Osteoblast (primary cell): ENCODE measurements around the gene TMCO1. TPM values are rescaled to one million over a fixed set of nuclear protein-coding genes. Genes with fewer than 3 reads are reported as not detected.

Experiments
- DNase-seq: peaks from one replicate; pipeline ENCODE4 v3.0.0; 2011; ENCODE audit warnings: low spot score, mixed read lengths; ENCODE audit not compliant: insufficient read length; ENCODE audit errors: missing footprints
- H2AFZ ChIP-seq: 2 replicates; pipeline ENCODE4 v1.6.0; 2011; ENCODE audit warnings: mild to moderate bottlenecking, low read length
- H3K27ac ChIP-seq: 2 replicates; pipeline ENCODE4 v1.5.1; 2011; ENCODE audit warnings: mild to moderate bottlenecking, low read depth, low read length, moderate library complexity
- H3K27me3 ChIP-seq: 2 replicates; pipeline ENCODE4 v1.6.0; 2012; ENCODE audit warnings: mild to moderate bottlenecking, control low read depth, inconsistent platforms, low read length, moderate library complexity; ENCODE audit not compliant: insufficient read depth
- H3K36me3 ChIP-seq: 2 replicates; pipeline ENCODE4 v1.5.1; 2011; ENCODE audit warnings: mild to moderate bottlenecking, low read length, control low read depth, moderate library complexity; ENCODE audit not compliant: insufficient read depth
- H3K4me1 ChIP-seq: 2 replicates; pipeline ENCODE4 v1.5.1; 2011; ENCODE audit warnings: mild to moderate bottlenecking, low read length, control low read depth, moderate library complexity; ENCODE audit not compliant: insufficient read depth
- H3K4me2 ChIP-seq: 2 replicates; pipeline ENCODE4 v1.6.0; 2011; ENCODE audit warnings: mild to moderate bottlenecking, low read length; ENCODE audit not compliant: insufficient read depth
- H3K4me3 ChIP-seq: fragments of 200-600 bp; sonication (generic); 3 replicates; pipeline ENCODE4 v1.5.1; 2012; ENCODE audit warnings: mild to moderate bottlenecking, low read length, inconsistent platforms; ENCODE audit not compliant: insufficient read depth
- H3K79me2 ChIP-seq: 2 replicates; pipeline ENCODE4 v1.6.0; 2012; ENCODE audit warnings: mild to moderate bottlenecking, low read length, control low read depth, inconsistent platforms; ENCODE audit not compliant: insufficient read depth
- H3K9me3 ChIP-seq: 2 replicates; pipeline ENCODE4 v1.5.1; 2011; ENCODE audit warnings: low read depth, low read length, control low read depth
- H4K20me1 ChIP-seq: 2 replicates; pipeline ENCODE4 v1.6.0; 2012; ENCODE audit warnings: mild to moderate bottlenecking, low read length, control low read depth; ENCODE audit not compliant: insufficient read depth
- total RNA-seq: library from RNA; depleted of rRNA; stranded (reverse); fragments of >200 nt; gene quantifications from 2 replicates; pipeline ENCODE4 v1.2.3, GENCODE V29; 2012
- TF ChIP-seq, protein P1 (sequence below): IDR thresholded peaks from 2 replicates; pipeline ENCODE4 v1.5.1; 2011; ENCODE audit warnings: mild to moderate bottlenecking, low read depth, low read length, moderate library complexity; ENCODE audit errors: extremely low read depth

TMCO1 gene
- total RNA-seq, 1 donor = 87.6 TPM

DNA sequence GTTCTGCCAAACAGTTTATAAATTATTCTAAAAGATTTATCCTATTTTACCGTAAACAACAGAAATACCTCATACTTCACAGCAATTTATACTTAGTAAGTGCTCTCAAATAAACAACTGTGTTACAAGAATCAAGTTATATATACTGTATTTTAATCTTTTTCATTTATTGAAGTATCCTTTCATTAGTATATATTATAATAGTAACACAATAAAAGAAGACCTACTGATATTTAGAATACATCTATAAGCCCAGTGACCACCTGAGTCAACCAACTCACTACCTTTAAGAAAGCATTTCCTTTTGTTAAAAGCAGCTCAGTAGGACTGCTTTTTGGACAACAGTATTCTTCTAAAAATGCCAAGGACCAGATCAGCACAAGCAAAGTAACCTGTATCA lies 5.9 kb downstream of the TMCO1 start:
- no peak overlapping the region for H3K4me2 ChIP-seq
- H3K27me3 ChIP-seq = no peaks in the 10 kb centered on the region
- DNase-seq = no peak
- H4K20me1 ChIP-seq = no peaks in the 10 kb centered on the region
- peaks cover 2% of the 10 kb centered on the region for H3K4me1 ChIP-seq
- H2AFZ ChIP-seq = no peak overlapping the region
- H3K27ac ChIP-seq = no peak overlapping the region
- H3K36me3 ChIP-seq = peaks cover 52% of the 10 kb centered on the region
- TF ChIP-seq, protein P1, sequence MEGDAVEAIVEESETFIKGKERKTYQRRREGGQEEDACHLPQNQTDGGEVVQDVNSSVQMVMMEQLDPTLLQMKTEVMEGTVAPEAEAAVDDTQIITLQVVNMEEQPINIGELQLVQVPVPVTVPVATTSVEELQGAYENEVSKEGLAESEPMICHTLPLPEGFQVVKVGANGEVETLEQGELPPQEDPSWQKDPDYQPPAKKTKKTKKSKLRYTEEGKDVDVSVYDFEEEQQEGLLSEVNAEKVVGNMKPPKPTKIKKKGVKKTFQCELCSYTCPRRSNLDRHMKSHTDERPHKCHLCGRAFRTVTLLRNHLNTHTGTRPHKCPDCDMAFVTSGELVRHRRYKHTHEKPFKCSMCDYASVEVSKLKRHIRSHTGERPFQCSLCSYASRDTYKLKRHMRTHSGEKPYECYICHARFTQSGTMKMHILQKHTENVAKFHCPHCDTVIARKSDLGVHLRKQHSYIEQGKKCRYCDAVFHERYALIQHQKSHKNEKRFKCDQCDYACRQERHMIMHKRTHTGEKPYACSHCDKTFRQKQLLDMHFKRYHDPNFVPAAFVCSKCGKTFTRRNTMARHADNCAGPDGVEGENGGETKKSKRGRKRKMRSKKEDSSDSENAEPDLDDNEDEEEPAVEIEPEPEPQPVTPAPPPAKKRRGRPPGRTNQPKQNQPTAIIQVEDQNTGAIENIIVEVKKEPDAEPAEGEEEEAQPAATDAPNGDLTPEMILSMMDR = no peak
- no peak overlapping the region for H3K4me3 ChIP-seq
- H3K79me2 ChIP-seq = peaks cover 67% of the 10 kb centered on the region
- H3K9me3 ChIP-seq = no peaks in the 10 kb centered on the region

- Histone ChIP-seq H3K4me3 (no peak overlapping the region), H2AFZ (no peak overlapping the region), H4K20me1 (peaks cover 3% of the 10 kb centered on the region), H3K4me1 (no peaks in the 10 kb centered on the region), H3K27ac (no peak overlapping the region), H3K9me3 (no peaks in the 10 kb centered on the region), H3K4me2 (no peak overlapping the region), H3K27me3 (no peaks in the 10 kb centered on the region), H3K36me3 (peaks cover 29% of the 10 kb centered on the region), H3K79me2 (peaks cover 58% of the 10 kb centered on the region)
- TF ChIP-seq, protein P1 = no peak
- DNase-seq = no peak
These were observed 9.6 kb downstream of the TMCO1 start for GRCh38 chr1:165759095-165759494.

GRCh38 chr1:165755393-165756010 lies 13.2 kb downstream of the TMCO1 start:
- TF ChIP-seq, protein P1 = no peak
- Histone ChIP-seq H3K36me3 (peaks cover 31% of the 10 kb centered on the region), H3K27me3 (no peaks in the 10 kb centered on the region), H3K27ac (peak overlapping the region; percentile 3), H2AFZ (no peak overlapping the region), H3K9me3 (no peaks in the 10 kb centered on the region), H3K79me2 (peaks cover 38% of the 10 kb centered on the region), H3K4me3 (no peak overlapping the region), H3K4me1 (no peaks in the 10 kb centered on the region), H3K4me2 (no peak overlapping the region), H4K20me1 (peaks cover 3% of the 10 kb centered on the region)
- DNase-seq = no peak

- Histone ChIP-seq H3K4me2 (no peak overlapping the region), H3K27me3 (no peaks in the 10 kb centered on the region), H2AFZ (no peak overlapping the region), H3K9me3 (no peaks in the 10 kb centered on the region), H3K79me2 (peaks cover 32% of the 10 kb centered on the region), H3K4me1 (no peaks in the 10 kb centered on the region), H4K20me1 (peaks cover 3% of the 10 kb centered on the region), H3K36me3 (peaks cover 38% of the 10 kb centered on the region), H3K27ac (no peak overlapping the region), H3K4me3 (no peak overlapping the region)
- TF ChIP-seq, protein P1 = no peak
- no peak for DNase-seq
These were observed 14.7 kb downstream of the TMCO1 start for GRCh38 chr1:165753934-165754333.
